Activated T-cell treated with anti-CD3 and anti-CD28 coated beads for 48 hours (primary cell): ENCODE measurements around the gene PEX16.
"Not testable (repeated sequence)": the region's sequence is repeated elsewhere in the genome, so short reads cannot be mapped to it uniquely, and the experiment has no call there.

Source experiments
- DNase-seq: peaks from one replicate; pipeline ENCODE4 v3.0.0-alpha.2; 2020; ENCODE audit warnings: low read depth

PEX16 gene

GRCh38 chr11:45918331-45918941, 759 bp upstream of the PEX16 start:
- peak; percentile 59 for DNase-seq

- DNase-seq, result no peak
These were observed 423 bp downstream of the PEX16 start for GRCh38 chr11:45917286-45917622.

GRCh38 chr11:45915446-45915845, 2.2 kb downstream of the PEX16 start:
- DNase-seq, result no peak

- DNase-seq, result no peak
These were observed 3.6 kb downstream of the PEX16 start for GRCh38 chr11:45913942-45914635.

- DNase-seq, result no peak
These were observed 4.2 kb downstream of the PEX16 start for GRCh38 chr11:45913514-45913913.

- no peak for DNase-seq
These were observed 7.1 kb downstream of the PEX16 start for GRCh38 chr11:45910623-45911022.

- no peak for DNase-seq
These were observed 7.8 kb downstream of the PEX16 start for GRCh38 chr11:45909594-45910475.

GRCh38 chr11:45907911-45908370, 9.7 kb downstream of the PEX16 start:
- DNase-seq, result no peak

- no peak for DNase-seq
These were observed 10.6 kb downstream of the PEX16 start, which contains the start of gene FREY1 for GRCh38 chr11:45906965-45907611. Gene FREY1 (minus strand): TSS chr11:45907271. CDS start chr11:45907245, 26 bp downstream.

GRCh38 chr11:45906096-45906682, 11.5 kb downstream of the PEX16 start:
- DNase-seq, result no peak

- DNase-seq, result not testable (repeated sequence)
These were observed 12.1 kb downstream of the PEX16 start for GRCh38 chr11:45905576-45905975.

GRCh38 chr11:45905095-45905494, 12.6 kb downstream of the PEX16 start:
- no peak for DNase-seq

GRCh38 chr11:45904309-45904915, 13.3 kb downstream of the PEX16 start:
- DNase-seq, result no peak

- no peak for DNase-seq
These were observed 15.0 kb downstream of the PEX16 start for GRCh38 chr11:45902452-45903380.

- DNase-seq, result no peak
These were observed 16.1 kb downstream of the PEX16 start for GRCh38 chr11:45901626-45902025.

- DNase-seq, result no peak
These were observed 16.6 kb downstream of the PEX16 start for GRCh38 chr11:45900916-45901617.

- DNase-seq, result not testable (repeated sequence)
These were observed 17.4 kb downstream of the PEX16 start for GRCh38 chr11:45900175-45900800.

GRCh38 chr11:45899448-45900174, 18.1 kb downstream of the PEX16 start:
- peak; percentile 63 for DNase-seq

- DNase-seq, result no peak
These were observed 18.6 kb downstream of the PEX16 start for GRCh38 chr11:45899086-45899447.
